Measurements from ENCODE around the gene TANC1. TPM values are rescaled to one million over a fixed set of nuclear protein-coding genes. Genes with fewer than 3 reads are reported as not detected.

TANC1 gene
- total and polyA plus RNA-seq, 7 donors, result 3.6 to 74.5 (median 47.0) TPM

GRCh38 chr2:159192371-159192918 is 224.0 kb downstream of the TANC1 start:
- peaks cover 0 to 37% (median 8%) of the 10 kb centered on the region in 4 donors for H3K36me3 ChIP-seq
- DNase-seq, result no peak
- intact Hi-C loops (cut with DNase I), result no loop called here
- no peak for TF ChIP-seq CTCF (IDR thresholded peaks at IDR 0.05)
- no peak for TF ChIP-seq EP300 (IDR thresholded peaks at IDR 0.05)
- no peak for TF ChIP-seq POLR2A (IDR thresholded peaks at IDR 0.05)
- TF ChIP-seq POLR2AphosphoS5 (IDR thresholded peaks at IDR 0.05), result no peak
- no peaks in the 10 kb centered on the region for H3K27me3 ChIP-seq
- 91 to 92% methylated on average over 12 of the region's 12 CpGs for WGBS, 2 donors
- no peaks in the 10 kb centered on the region for H3K9me3 ChIP-seq
- H3K4me1 ChIP-seq, result no peaks in the 10 kb centered on the region
- no peak overlapping the region for H3K4me3 ChIP-seq
- H3K27ac ChIP-seq, result no peak overlapping the region

GRCh38 chr2:159193791-159194190 is 225.4 kb downstream of the TANC1 start:
- H3K9me3 ChIP-seq, result no peaks in the 10 kb centered on the region
- no peak overlapping the region for H3K27ac ChIP-seq
- no peak for DNase-seq
- WGBS, 2 donors, result 95 to 96% methylated on average over 4 of the region's 4 CpGs
- no peaks in the 10 kb centered on the region for H3K4me1 ChIP-seq
- intact Hi-C loops (cut with DNase I), result no loop called here
- no peak overlapping the region for H3K4me3 ChIP-seq
- H3K36me3 ChIP-seq, result peaks cover 0 to 46% (median 10%) of the 10 kb centered on the region in 4 donors
- no peaks in the 10 kb centered on the region for H3K27me3 ChIP-seq
- no peak for TF ChIP-seq POLR2A (IDR thresholded peaks at IDR 0.05)
- no peak for TF ChIP-seq POLR2AphosphoS5 (IDR thresholded peaks at IDR 0.05)
- TF ChIP-seq CTCF (IDR thresholded peaks at IDR 0.05), result no peak
- no peak for TF ChIP-seq EP300 (IDR thresholded peaks at IDR 0.05)

GRCh38 chr2:159194241-159194640 is 225.8 kb downstream of the TANC1 start:
- no peaks in the 10 kb centered on the region for H3K9me3 ChIP-seq
- TF ChIP-seq EP300 (IDR thresholded peaks at IDR 0.05), result no peak
- no peak for TF ChIP-seq POLR2A (IDR thresholded peaks at IDR 0.05)
- TF ChIP-seq CTCF (IDR thresholded peaks at IDR 0.05), result no peak
- no peak for TF ChIP-seq POLR2AphosphoS5 (IDR thresholded peaks at IDR 0.05)
- H3K36me3 ChIP-seq, result peaks cover 2 to 51% (median 10%) of the 10 kb centered on the region in 4 donors
- H3K4me3 ChIP-seq, result no peak overlapping the region
- DNase-seq, result no peak
- 93 to 95% methylated on average over 10 of the region's 10 CpGs for WGBS, 2 donors
- peaks cover 0 to under 1% (median 0%) of the 10 kb centered on the region in 4 donors for H3K4me1 ChIP-seq
- H3K27ac ChIP-seq, result no peak overlapping the region
- no peaks in the 10 kb centered on the region for H3K27me3 ChIP-seq
- intact Hi-C loops (cut with DNase I), result no loop called here

- no peak overlapping the region for H3K4me3 ChIP-seq
- no peak overlapping the region for H3K27ac ChIP-seq
- no peak for DNase-seq
- WGBS, 2 donors, result 96 to 98% methylated on average over 6 of the region's 6 CpGs
- H3K27me3 ChIP-seq, result no peaks in the 10 kb centered on the region
- intact Hi-C loops (cut with DNase I), result no loop called here
- H3K4me1 ChIP-seq, result peaks cover 0 to 15% (median 4%) of the 10 kb centered on the region in 4 donors
- no peak for TF ChIP-seq POLR2AphosphoS5 (IDR thresholded peaks at IDR 0.05)
- TF ChIP-seq EP300 (IDR thresholded peaks at IDR 0.05), result no peak
- no peak for TF ChIP-seq CTCF (IDR thresholded peaks at IDR 0.05)
- no peak for TF ChIP-seq POLR2A (IDR thresholded peaks at IDR 0.05)
- H3K36me3 ChIP-seq, result peaks cover 3 to 53% (median 10%) of the 10 kb centered on the region in 4 donors
- no peaks in the 10 kb centered on the region for H3K9me3 ChIP-seq
These were observed 227.3 kb downstream of the TANC1 start for GRCh38 chr2:159195697-159196096.

Data from sigmoid colon (tissue), 7 donors.